Superior temporal gyrus (tissue), 1 donor: ENCODE data around the gene RERE.

Source experiments
- DNase-seq: peaks from one replicate; pipeline ENCODE4 v3.0.0-alpha.2; 2016; ENCODE audit errors: extremely low spot score

The RERE gene

GRCh38 chr1:8817412-8818324 lies at the start of gene RERE:
Gene RERE, minus strand, starts transcription at chr1:8817640.
- peak; percentile 92 for DNase-seq

GRCh38 chr1:8866792-8867415 lies 49.5 kb upstream of the RERE start:
- peak; percentile 49 for DNase-seq

GRCh38 chr1:8866173-8866791 lies 48.8 kb upstream of the RERE start:
- no peak for DNase-seq

- no peak for DNase-seq
These were observed 47.4 kb upstream of the RERE start for GRCh38 chr1:8864713-8865344.

GRCh38 chr1:8863794-8864233 lies 46.4 kb upstream of the RERE start:
- DNase-seq = no peak

- DNase-seq = no peak
These were observed 45.7 kb upstream of the RERE start for GRCh38 chr1:8863138-8863537.

GRCh38 chr1:8862528-8862927 lies 45.1 kb upstream of the RERE start:
- no peak for DNase-seq

GRCh38 chr1:8860738-8861516 lies 43.5 kb upstream of the RERE start:
- no peak for DNase-seq

- peak; percentile 84 for DNase-seq
These were observed 41.7 kb upstream of the RERE start for GRCh38 chr1:8858888-8859706.

- DNase-seq = no peak
These were observed 40.8 kb upstream of the RERE start for GRCh38 chr1:8858112-8858668.

- no peak for DNase-seq
These were observed 39.4 kb upstream of the RERE start for GRCh38 chr1:8856689-8857412.

- DNase-seq = no peak
These were observed 36.8 kb upstream of the RERE start for GRCh38 chr1:8854240-8854639.

GRCh38 chr1:8851060-8851459 lies 33.6 kb upstream of the RERE start:
- DNase-seq = no peak

- peak; percentile 93 for DNase-seq
These were observed 31.4 kb upstream of the RERE start for GRCh38 chr1:8848663-8849386.

GRCh38 chr1:8847990-8848389 lies 30.6 kb upstream of the RERE start:
- DNase-seq = no peak

- no peak for DNase-seq
These were observed 28.8 kb upstream of the RERE start for GRCh38 chr1:8846263-8846662.

GRCh38 chr1:8845104-8846097 lies 28.0 kb upstream of the RERE start:
- no peak for DNase-seq
